ENCODE measurements around the gene NAA15. TPM values are rescaled to one million over a fixed set of nuclear protein-coding genes. Genes with fewer than 3 reads are reported as not detected.
"Not testable (repeated sequence)": the region's sequence is repeated elsewhere in the genome, so short reads cannot be mapped to it uniquely, and the experiment has no call there.

NAA15 gene
- total RNA-seq, 1 experiment from 2014 or later = 30.1 TPM

- DNase-seq (ENCODE audit: low read depth) = no peak
Observed at GRCh38 chr4:139450586-139450985, 149.3 kb downstream of the NAA15 start.

GRCh38 chr4:139451997-139452396 is 150.7 kb downstream of the NAA15 start:
- DNase-seq (ENCODE audit: low read depth) = no peak

DNA sequence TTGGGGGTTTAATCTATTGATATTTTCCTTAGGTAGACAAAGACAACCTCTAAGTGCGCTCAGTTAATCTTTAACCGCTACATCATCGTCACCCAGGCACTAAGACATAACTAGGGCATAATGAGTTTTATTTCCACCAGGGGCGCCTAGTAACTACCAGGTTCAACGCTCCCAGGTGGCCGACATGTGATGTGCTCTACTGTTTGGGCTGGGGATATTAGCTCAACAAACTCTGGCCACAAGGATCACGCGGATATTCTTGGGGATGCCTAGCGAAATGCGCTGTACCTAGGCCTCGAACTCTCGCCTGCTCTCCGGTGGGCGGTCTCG is 151.7 kb downstream of the NAA15 start:
- peak; percentile 75 for DNase-seq (ENCODE audit: low read depth)

DNA sequence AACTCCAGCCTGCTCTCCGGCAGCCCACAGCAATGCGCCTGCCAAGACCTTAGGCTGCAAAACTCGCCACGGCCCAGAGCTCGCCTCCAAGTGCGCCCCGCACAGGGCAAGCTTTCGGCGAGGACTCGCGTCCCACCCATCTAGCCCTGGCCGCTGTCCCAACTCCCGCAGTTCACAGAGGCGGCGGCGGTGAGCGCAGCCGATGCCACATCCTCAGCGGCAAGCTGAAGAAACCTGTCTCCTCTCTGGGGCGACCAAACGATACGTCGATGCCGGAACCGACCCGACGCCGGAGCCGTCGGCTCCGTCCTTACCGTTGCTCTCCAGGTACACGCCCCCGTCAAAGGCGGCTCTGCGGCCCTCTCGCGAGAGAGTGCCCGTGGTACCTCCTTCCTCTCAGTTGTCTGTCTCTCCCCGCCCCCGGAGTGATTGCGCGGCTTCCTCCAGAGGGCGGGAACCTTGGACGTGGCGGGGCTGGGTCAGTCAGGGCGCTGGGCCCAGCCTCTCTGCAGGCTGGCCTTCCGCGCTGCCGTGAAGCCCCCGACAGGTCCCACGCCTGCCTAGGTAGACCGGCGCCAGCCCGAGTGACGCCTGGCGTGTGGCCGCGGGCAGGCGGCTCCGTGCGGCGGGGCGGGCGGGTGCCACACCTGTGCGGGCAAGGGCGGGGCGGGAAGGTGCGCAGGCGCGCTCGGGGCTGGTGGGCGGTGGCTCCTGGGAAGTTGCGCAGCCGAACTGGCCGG is 152.2 kb downstream of the NAA15 start:
- peak; percentile 94 for DNase-seq (ENCODE audit: low read depth)

- DNase-seq (ENCODE audit: low read depth) = peak; percentile 82
Observed at GRCh38 chr4:139454111-139455045, 153.1 kb downstream of the NAA15 start, which contains the start of gene RAB33B. Gene RAB33B (plus strand): TSS chr4:139454121. CDS start chr4:139454196, 75 bp downstream.

DNA sequence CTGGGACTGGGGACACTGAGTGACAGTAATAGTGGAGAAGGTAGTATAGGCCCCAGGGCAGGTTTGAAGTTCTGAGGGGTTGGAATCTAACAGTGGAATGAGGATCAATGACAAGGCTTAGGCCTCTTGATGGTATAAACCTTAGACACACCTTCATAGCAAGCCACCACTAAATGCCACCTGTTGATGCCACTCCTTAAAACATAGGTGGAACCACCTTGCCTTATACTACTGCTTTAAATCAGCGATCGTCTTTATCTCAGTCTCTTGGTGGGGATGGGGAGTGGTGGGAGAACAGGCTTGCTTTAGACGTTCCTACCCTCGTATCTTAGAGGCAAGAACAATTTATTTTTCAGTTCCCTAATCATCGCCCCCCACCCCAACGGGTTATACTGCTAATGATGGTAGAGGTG is 153.8 kb downstream of the NAA15 start:
- no peak for DNase-seq (ENCODE audit: low read depth)

GRCh38 chr4:139457318-139457717 is 156.0 kb downstream of the NAA15 start:
- no peak for DNase-seq (ENCODE audit: low read depth)

- no peak for DNase-seq (ENCODE audit: low read depth)
Observed at GRCh38 chr4:139458543-139458942, 157.2 kb downstream of the NAA15 start.

GRCh38 chr4:139458999-139459398 is 157.7 kb downstream of the NAA15 start:
- DNase-seq (ENCODE audit: low read depth) = peak; percentile 49

DNA sequence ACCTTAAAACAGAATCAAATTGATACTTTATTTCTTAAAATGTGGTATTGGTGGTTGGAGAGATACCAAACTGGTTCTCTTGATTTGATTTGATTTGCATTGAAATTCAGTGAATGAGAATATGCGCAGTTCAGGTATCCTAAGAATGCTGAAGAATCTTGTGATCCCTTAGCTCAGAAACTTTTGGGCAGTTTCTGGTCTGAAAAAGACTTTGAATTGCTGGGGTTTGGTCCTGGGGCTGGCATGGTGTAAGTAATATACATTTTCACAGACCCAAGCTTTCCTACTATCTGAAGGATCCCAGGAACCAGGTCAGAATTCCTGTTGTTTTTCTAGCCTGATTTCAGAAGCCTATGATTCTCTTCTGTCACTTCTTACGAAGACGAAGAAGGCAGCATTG is 159.3 kb downstream of the NAA15 start:
- no peak for DNase-seq (ENCODE audit: low read depth)

GRCh38 chr4:139461022-139461628 is 159.8 kb downstream of the NAA15 start:
- no peak for DNase-seq (ENCODE audit: low read depth)

DNA sequence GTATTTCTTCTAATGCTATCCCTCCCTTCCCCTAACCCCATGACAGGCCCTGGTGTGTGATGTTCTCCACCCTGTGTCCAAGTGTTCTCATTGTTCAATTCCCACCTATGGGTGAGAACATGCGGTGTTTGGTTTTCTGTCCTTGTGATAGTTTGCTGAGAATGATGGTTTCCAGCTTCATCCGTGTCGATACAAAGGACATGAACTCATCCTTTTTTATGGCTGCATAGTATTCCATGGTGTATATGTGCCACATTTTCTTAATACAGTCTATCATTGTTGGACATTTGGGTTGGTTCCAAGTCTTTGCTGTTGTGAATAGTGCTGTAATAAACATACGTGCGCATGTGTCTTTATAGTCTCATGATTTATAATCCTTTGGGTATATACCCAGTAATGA is 163.2 kb downstream of the NAA15 start:
- not testable (repeated sequence) for DNase-seq (ENCODE audit: low read depth)

- peak; percentile 36 for DNase-seq (ENCODE audit: low read depth)
Observed at GRCh38 chr4:139465922-139466321, 164.6 kb downstream of the NAA15 start.

- DNase-seq (ENCODE audit: low read depth) = not testable (repeated sequence)
Observed at GRCh38 chr4:139468756-139469155, 167.5 kb downstream of the NAA15 start.

DNA sequence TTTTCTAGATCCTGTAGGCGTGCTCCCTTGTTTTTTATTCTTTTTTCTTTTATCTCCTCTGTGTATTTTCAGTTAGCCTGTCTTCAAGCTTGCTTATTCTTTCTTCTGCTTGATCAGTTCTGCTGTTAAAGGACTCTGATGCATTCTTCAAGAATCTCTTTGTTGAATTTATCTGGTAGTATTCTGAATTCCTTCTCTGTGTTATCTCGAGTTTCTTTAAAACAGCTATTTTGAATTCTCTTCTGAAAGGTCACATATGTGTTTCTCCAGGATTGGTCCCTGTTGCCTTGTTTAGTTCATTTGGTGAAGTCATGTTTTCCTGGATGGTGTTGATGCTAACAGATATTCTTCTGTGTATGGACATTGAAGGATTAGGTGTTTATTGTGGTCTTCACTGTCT is 167.9 kb downstream of the NAA15 start:
- DNase-seq (ENCODE audit: low read depth) = no peak

Other genes starting within 250 kb of the NAA15 start
- 21.5 and 22.3 TPM in 2 replicates for gene ELF2, start 124.3 kb upstream of the NAA15 start, total RNA-seq (2014; rRNA removed; shearing (Covaris generic))
- gene MGARP, start 21.3 kb upstream of the NAA15 start, total RNA-seq (2014; rRNA removed; shearing (Covaris generic)) = 3.9 and 4.7 TPM in 2 replicates
- gene NDUFC1, start 972 bp downstream of the NAA15 start, total RNA-seq (2014; rRNA removed; shearing (Covaris generic)) = 92.3 and 119 TPM in 2 replicates
- 6.8 and 7.6 TPM in 2 replicates for gene RAB33B, start 152.6 kb downstream of the NAA15 start, total RNA-seq (2014; rRNA removed; shearing (Covaris generic))